K562 (cell line): ENCODE results near the gene TTC28. TPM values are rescaled to one million over a fixed set of nuclear protein-coding genes. Genes with fewer than 3 reads are reported as not detected.

Experiments used
- ATAC-seq: fragments of 200-7000 bp; cut with Tn5 transposase; 3 replicates; pipeline ENCODE4 v1.9.1; 2020; ENCODE audit warnings: moderate library complexity
- BruUV-seq: library from RNA; stranded (reverse); fragments of 400-500 nt; replicated peaks from 2 replicates; lab custom pipeline; 2021; lab: Mats Ljungman, UMichigan
- CTCF ChIA-PET: fragments of 300-600 bp; formaldehyde crosslinking; extraction: SDS; loops from one replicate; lab custom pipeline; 2021; ENCODE audit warnings: low intra/inter-chr PET ratio; lab: Yijun Ruan, JAX
- POLR2A ChIA-PET: fragments of 300-600, 350-650 bp; sonication (Branson Sonifier 250); formaldehyde crosslinking; extraction: SDS; loops from one replicate; lab custom pipeline; 2021; ENCODE audit warnings: antibody characterized with exemption, inconsistent platforms; lab: Yijun Ruan, JAX
- DNase-seq, 4 experiments: peaks; one replicate each; pipeline versions ENCODE4 v3.0.0 to v3.0.0-alpha.2; 2011 to 2018; ENCODE audit warnings: low spot score in 3 of 4, mixed read lengths in 3 of 4; ENCODE audit errors: extremely low read depth in 1 of 4
- FAIRE-seq: peaks from 2 replicates; lab custom pipeline; 2011; peaks lifted over from hg19 to GRCh38; lab: Jason Lieb, UNC
- H2AFZ ChIP-seq: 2 replicates; pipeline ENCODE4 v1.6.0; 2011; ENCODE audit warnings: low read depth, low read length, control low read depth, inconsistent platforms
- H3K27ac ChIP-seq: fragments of 200-600 bp; 3 replicates; pipeline ENCODE4 v1.8.0; 2011; ENCODE audit warnings: low read depth, mild to moderate bottlenecking, control low read depth, inconsistent platforms, low read length, moderate library complexity, mixed read lengths; ENCODE audit errors: extremely low read depth
- H3K27me3 ChIP-seq, 2 experiments: fragments of 300-600 bp in 1 of 2; 2 replicates in 1 of 2; 3 replicates in 1 of 2; pipeline versions ENCODE4 v1.6.0 to v1.8.0; 2011; ENCODE audit warnings: inconsistent platforms in 2 of 2, low read length in 2 of 2, mild to moderate bottlenecking in 1 of 2, mixed read lengths in 1 of 2, moderate library complexity in 1 of 2; ENCODE audit not compliant: control insufficient read depth in 2 of 2, insufficient read depth in 2 of 2
- H3K36me3 ChIP-seq: fragments of 300-600 bp; 3 replicates; pipeline ENCODE4 v1.8.0; 2011; ENCODE audit warnings: mild to moderate bottlenecking, low read length, inconsistent platforms; ENCODE audit not compliant: control insufficient read depth, insufficient read depth
- H3K4me1 ChIP-seq, 2 experiments: fragments of 200-600 bp in 1 of 2; replicated peaks in 1 of 2; 2 replicates in 1 of 2; 3 replicates in 1 of 2; pipeline versions ENCODE4 v1.5.1 to v1.8.0; 2011; ENCODE audit warnings: inconsistent platforms in 2 of 2, low read length in 2 of 2, mild to moderate bottlenecking in 1 of 2, mixed read lengths in 1 of 2, moderate library complexity in 1 of 2; ENCODE audit not compliant: control insufficient read depth in 2 of 2, insufficient read depth in 2 of 2
- H3K4me2 ChIP-seq: 2 replicates; pipeline ENCODE4 v1.6.1; 2011; ENCODE audit warnings: low read length, control low read depth, inconsistent platforms, mixed read lengths; ENCODE audit not compliant: insufficient read depth
- H3K4me3 ChIP-seq: fragments of 200-600 bp; sonication (generic), shearing (Covaris generic); 2 replicates; pipeline ENCODE4 v1.5.1; 2016; ENCODE audit warnings: control low read depth, inconsistent platforms
- H3K79me2 ChIP-seq: fragments of 200-600 bp; 3 replicates; pipeline ENCODE4 v1.8.0; 2011; ENCODE audit warnings: low read length, inconsistent platforms; ENCODE audit not compliant: control insufficient read depth, insufficient read depth
- H3K9ac ChIP-seq, 2 experiments: 2 replicates each; pipeline versions ENCODE4 v1.6.0 to v1.6.1; 2011; ENCODE audit warnings: low read depth in 2 of 2, low read length in 2 of 2, control low read depth in 1 of 2, inconsistent platforms in 1 of 2, mild to moderate bottlenecking in 1 of 2, mixed read lengths in 1 of 2; ENCODE audit not compliant: insufficient read depth in 1 of 2
- H3K9me1 ChIP-seq: one replicate; pipeline ENCODE4 v1.6.0; 2011; ENCODE audit warnings: inconsistent platforms, mild to moderate bottlenecking, low read length, moderate library complexity; ENCODE audit not compliant: control insufficient read depth, insufficient read depth
- H3K9me3 ChIP-seq: replicated peaks from 2 replicates; pipeline ENCODE4 v1.5.1; 2011; ENCODE audit warnings: low read depth, low read length, inconsistent platforms; ENCODE audit not compliant: control insufficient read depth, insufficient read depth
- H4K20me1 ChIP-seq: replicated peaks from 2 replicates; pipeline ENCODE4 v1.6.1; 2011; ENCODE audit warnings: low read length, inconsistent platforms, mixed read lengths; ENCODE audit not compliant: control insufficient read depth, insufficient read depth
- NONO ChIP-seq, 2 experiments: fragments of 200-400 bp in 1 of 2; fragments of 450-650 bp in 1 of 2; formaldehyde crosslinking in 1 of 2; IDR thresholded peaks; 2 replicates each; pipeline ENCODE4 v1.6.1; 2017; ENCODE audit warnings: low read depth in 2 of 2, mild to moderate bottlenecking in 2 of 2, moderate library complexity in 2 of 2, low read length in 1 of 2
- POLR3G ChIP-seq: IDR thresholded peaks from 2 replicates; pipeline ENCODE4 v1.6.1; 2011; ENCODE audit not compliant: insufficient read length, insufficient replicate concordance; ENCODE audit errors: extremely low read depth
- RFX1 ChIP-seq: fragments of 450-650 bp; IDR thresholded peaks from 2 replicates; pipeline ENCODE4 v1.6.1; 2016; ENCODE audit warnings: mild to moderate bottlenecking, moderate library complexity
- ZFX ChIP-seq: sonication (generic); formaldehyde crosslinking; IDR thresholded peaks from 2 replicates; pipeline ENCODE4 v1.8.0; 2022; ENCODE audit warnings: mild to moderate bottlenecking, missing genetic modification reagents, moderate library complexity
- WGBS: fragments of 100-300 bp; shearing (Covaris generic); methylation state at CpG from one replicate; pipeline ENCODE4 v1.1.6; 2016; ENCODE audit warnings: low coverage, mixed read lengths; ENCODE audit not compliant: insufficient coverage; ENCODE audit errors: missing lambda C conversion rate; 5-methylcytosine and 5-hydroxymethylcytosine counted together
- in situ Hi-C: fragments of 300-500 bp; cut with MboI; formaldehyde crosslinking; loops from 4 replicates; pipeline ENCODE4 v1.15.0; 2018; ENCODE audit warnings: inconsistent platforms, mixed read lengths
- intact Hi-C: fragments of 100-400 bp; cut with micrococcal nuclease; formaldehyde crosslinking; loops from 2 replicates; pipeline ENCODE4 v1.14.2; 2022
- polyA plus RNA-seq, 8 experiments: library from polyadenylated mRNA; depleted of rRNA in 4 of 8; stranded (reverse) in 5 of 8; unstranded in 3 of 8; fragments of >200 nt; fragmentation: Nextera tagmentation in 2 of 8; fragmentation: Illumina TruSeq in 1 of 8; extraction: Ambion mirVana in 2 of 8; extraction: Trizol in 1 of 8; gene quantifications; 2 replicates each; pipeline versions ENCODE4 v1.2.1 to v1.2.3, GENCODE V29; 2011 to 2014; ENCODE audit warnings: inconsistent platforms in 1 of 8, missing spikeins in 1 of 8
- total RNA-seq, 7 experiments: library from RNA; depleted of rRNA in 6 of 7; stranded (reverse); fragments of >200 nt in 6 of 7; fragmentation: Illumina TruSeq in 2 of 7; extraction: Trizol in 2 of 7; gene quantifications; 2 replicates each; pipeline versions ENCODE4 v1.2.1 to v1.2.3, GENCODE V29; 2011 to 2021; ENCODE audit warnings: low replicate concordance in 1 of 7
- TF ChIP-seq, protein P1 (sequence below): fragments of 250-450 bp; sonication (Bioruptor Pico); IDR thresholded peaks from 2 replicates; pipeline ENCODE4 v1.4.0; 2020; ENCODE audit warnings: mild to moderate bottlenecking, moderate library complexity

TTC28 gene
- total and polyA plus RNA-seq, 9 of the 15 experiments (the other 6 are each of a cell fraction or from before 2014, with no cell fraction given): 0.22 to 10.7 (median 3.1) TPM

DNA sequence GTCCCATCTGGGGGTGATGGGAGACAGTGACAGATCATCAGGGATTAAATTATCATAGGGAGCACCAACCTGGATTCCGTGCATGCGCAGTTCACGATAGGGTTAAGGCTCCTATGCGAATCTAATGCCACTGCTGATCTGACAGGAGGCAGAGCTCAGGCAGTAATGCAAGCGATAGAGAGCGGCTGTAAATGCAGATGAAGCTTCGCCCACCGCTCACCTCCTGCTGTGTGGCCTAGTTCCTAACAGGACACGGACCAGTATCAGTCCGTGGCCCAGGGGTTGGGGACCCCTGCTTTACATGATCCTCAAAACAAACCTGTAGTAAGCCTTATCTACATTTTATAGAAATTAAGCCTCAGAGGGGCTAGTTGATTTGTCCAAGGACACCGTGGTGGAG, 94.3 kb downstream of the TTC28 start (continued):
- no peak for TF ChIP-seq POLR3G

DNA sequence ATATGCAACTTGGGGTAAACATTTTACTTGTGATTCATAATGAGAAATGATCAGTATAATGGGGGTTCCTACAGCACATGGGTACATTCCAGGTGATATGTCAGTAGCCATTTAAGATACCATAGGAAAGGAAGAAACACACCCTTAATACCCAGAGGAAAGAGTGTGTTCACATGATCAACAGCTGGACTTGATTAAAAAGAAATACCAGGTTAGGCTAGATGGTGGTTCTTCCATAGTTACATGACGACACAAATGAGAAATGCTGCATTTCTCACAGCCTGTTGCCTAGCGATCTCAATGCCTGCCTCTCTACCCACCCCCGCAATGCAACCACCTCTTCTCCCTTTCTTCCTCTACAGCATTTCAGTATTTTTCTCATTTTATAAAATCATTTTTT, 96.8 kb downstream of the TTC28 start:
- Histone ChIP-seq H3K9ac (no peak overlapping the region), H3K9me1 (no peaks in the 10 kb centered on the region), H3K79me2 (no peaks in the 10 kb centered on the region), H3K27ac (no peak overlapping the region), H3K27me3 (no peaks in the 10 kb centered on the region), H3K4me1 (no peaks in the 10 kb centered on the region), H3K36me3 (no peaks in the 10 kb centered on the region), H3K4me2 (no peak overlapping the region), H2AFZ (no peak overlapping the region), H3K9me3 (no peaks in the 10 kb centered on the region), H3K4me3 (no peak overlapping the region), H4K20me1 (no peaks in the 10 kb centered on the region)
- TF ChIP-seq NONO (IDR thresholded peaks at IDR 0.05; ENCODE audit: low read depth in 2 of 2, low read length in 1 of 2) (no peak), ZFX (no peak), RFX1 (peak; percentile 47)
- TF ChIP-seq, protein P1, sequence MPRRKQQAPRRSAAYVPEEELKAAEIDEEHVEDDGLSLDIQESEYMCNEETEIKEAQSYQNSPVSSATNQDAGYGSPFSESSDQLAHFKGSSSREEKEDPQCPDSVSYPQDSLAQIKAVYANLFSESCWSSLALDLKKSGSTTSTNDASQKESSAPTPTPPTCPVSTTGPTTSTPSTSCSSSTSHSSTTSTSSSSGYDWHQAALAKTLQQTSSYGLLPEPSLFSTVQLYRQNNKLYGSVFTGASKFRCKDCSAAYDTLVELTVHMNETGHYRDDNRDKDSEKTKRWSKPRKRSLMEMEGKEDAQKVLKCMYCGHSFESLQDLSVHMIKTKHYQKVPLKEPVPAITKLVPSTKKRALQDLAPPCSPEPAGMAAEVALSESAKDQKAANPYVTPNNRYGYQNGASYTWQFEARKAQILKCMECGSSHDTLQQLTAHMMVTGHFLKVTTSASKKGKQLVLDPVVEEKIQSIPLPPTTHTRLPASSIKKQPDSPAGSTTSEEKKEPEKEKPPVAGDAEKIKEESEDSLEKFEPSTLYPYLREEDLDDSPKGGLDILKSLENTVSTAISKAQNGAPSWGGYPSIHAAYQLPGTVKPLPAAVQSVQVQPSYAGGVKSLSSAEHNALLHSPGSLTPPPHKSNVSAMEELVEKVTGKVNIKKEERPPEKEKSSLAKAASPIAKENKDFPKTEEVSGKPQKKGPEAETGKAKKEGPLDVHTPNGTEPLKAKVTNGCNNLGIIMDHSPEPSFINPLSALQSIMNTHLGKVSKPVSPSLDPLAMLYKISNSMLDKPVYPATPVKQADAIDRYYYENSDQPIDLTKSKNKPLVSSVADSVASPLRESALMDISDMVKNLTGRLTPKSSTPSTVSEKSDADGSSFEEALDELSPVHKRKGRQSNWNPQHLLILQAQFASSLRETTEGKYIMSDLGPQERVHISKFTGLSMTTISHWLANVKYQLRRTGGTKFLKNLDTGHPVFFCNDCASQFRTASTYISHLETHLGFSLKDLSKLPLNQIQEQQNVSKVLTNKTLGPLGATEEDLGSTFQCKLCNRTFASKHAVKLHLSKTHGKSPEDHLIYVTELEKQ: no peak
- DNase-seq (no peak), FAIRE-seq (no peak), ATAC-seq (no peak)
- POLR2A ChIA-PET: no interaction called here
- in situ Hi-C loops (loop anchor here (25.0 kb wide), 1 partner anchor 696 kb away; no protein-coding TSS in a partner anchor), intact Hi-C loops (no loop called here)
- CTCF ChIA-PET: no interaction called here
- BruUV-seq: no TSS peak
- 82% methylated on average over 3 of the region's 3 CpGs for whole genome bisulfite sequencing
